ENCODE measurements around the gene WWC2.
"Not testable (repeated sequence)": the region's sequence is repeated elsewhere in the genome, so short reads cannot be mapped to it uniquely, and the experiment has no call there.

DNA sequence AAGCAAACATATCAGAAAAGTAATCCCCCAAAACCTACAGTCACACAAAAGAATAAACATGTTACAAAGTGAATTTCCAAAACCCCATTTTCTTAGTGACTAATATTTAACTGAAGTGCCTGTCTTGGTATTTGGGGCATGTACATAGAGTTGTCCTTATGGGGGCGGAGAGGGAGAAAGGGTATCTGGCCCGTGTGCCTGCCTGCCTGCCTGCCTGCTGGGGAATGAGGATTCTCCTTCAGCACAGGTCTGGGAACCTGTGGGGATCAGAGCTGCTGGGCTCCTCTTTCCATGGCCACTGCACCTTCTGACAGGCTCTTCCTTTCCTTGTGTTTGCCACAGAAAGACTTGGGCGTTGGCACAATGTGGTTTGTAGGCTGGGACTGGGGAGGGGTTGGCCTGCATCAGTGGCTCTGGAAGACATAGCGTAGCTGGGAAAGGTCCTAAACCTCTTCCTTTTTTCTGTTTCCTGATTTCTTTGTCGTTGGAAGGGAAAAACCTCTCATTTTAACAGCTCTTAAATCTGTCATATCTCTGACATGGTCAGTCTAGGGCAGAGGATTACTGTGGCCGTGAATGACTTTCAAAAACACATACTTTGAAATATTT lies 94.8 kb downstream of the WWC2 start:
- TF ChIP-seq POLR2A (IDR thresholded peaks at IDR 0.05), result not testable (repeated sequence)
- TF ChIP-seq, protein P1, sequence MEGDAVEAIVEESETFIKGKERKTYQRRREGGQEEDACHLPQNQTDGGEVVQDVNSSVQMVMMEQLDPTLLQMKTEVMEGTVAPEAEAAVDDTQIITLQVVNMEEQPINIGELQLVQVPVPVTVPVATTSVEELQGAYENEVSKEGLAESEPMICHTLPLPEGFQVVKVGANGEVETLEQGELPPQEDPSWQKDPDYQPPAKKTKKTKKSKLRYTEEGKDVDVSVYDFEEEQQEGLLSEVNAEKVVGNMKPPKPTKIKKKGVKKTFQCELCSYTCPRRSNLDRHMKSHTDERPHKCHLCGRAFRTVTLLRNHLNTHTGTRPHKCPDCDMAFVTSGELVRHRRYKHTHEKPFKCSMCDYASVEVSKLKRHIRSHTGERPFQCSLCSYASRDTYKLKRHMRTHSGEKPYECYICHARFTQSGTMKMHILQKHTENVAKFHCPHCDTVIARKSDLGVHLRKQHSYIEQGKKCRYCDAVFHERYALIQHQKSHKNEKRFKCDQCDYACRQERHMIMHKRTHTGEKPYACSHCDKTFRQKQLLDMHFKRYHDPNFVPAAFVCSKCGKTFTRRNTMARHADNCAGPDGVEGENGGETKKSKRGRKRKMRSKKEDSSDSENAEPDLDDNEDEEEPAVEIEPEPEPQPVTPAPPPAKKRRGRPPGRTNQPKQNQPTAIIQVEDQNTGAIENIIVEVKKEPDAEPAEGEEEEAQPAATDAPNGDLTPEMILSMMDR (IDR thresholded peaks at IDR 0.05), result not testable (repeated sequence)

Measured in Peyer's patch (tissue), 4 donors.